B cell (primary cell): ENCODE data around the gene PAK4. TPM values are rescaled to one million over a fixed set of nuclear protein-coding genes. Genes with fewer than 3 reads are reported as not detected.

ENCODE experiments used
- ATAC-seq: fragments of 200-7000 bp; cut with Tn5 transposase; one replicate; pipeline ENCODE4 v1.10.0; 2021; ENCODE audit warnings: low read depth, mild to moderate bottlenecking, moderate number of reproducible peaks, moderate library complexity
- CTCF ChIA-PET: fragments of 350-600 bp; sonication (Branson Sonifier 250); formaldehyde crosslinking; loops from one replicate; lab custom pipeline; 2021; ENCODE audit warnings: antibody characterized with exemption, inconsistent platforms; lab: Charles Lee
- POLR2A ChIA-PET: fragments of 350-600 bp; sonication (Branson Sonifier 250); formaldehyde crosslinking; loops from one replicate; lab custom pipeline; 2021; ENCODE audit warnings: antibody characterized with exemption; lab: Charles Lee
- DNase-seq: peaks from one replicate; pipeline ENCODE4 v3.0.0; 2013
- H2AFZ ChIP-seq: 2 replicates; pipeline ENCODE4 v1.6.1; 2012; ENCODE audit warnings: mild to moderate bottlenecking, low read depth, low read length; ENCODE audit not compliant: insufficient read depth, poor library complexity, severe bottlenecking
- H3K27ac ChIP-seq, 2 donors: 1 replicate in 1 of 2; 2 replicates in 1 of 2; pipeline ENCODE4 v1.5.1; 2012 to 2013; ENCODE audit warnings: low read length in 2 of 2, mild to moderate bottlenecking in 2 of 2, moderate library complexity in 1 of 2
- H3K27me3 ChIP-seq, 4 experiments: fragments of 200-600 bp in 1 of 4; sonication (generic) in 1 of 4; replicated peaks in 1 of 4; 1 replicate in 2 of 4; 2 replicates in 2 of 4; pipeline versions ENCODE4 v1.6.1 to v1.7.0; 2013 to 2016; ENCODE audit warnings: low read length in 3 of 4, mild to moderate bottlenecking in 2 of 4, mixed read lengths in 1 of 4, moderate library complexity in 1 of 4; ENCODE audit not compliant: insufficient read depth in 4 of 4, control insufficient read depth in 3 of 4; ENCODE audit errors: control extremely low read depth in 1 of 4
- H3K36me3 ChIP-seq, 2 experiments: replicated peaks in 1 of 2; 1 replicate in 1 of 2; 2 replicates in 1 of 2; pipeline versions ENCODE4 v1.6.1 to v1.7.1; 2013; ENCODE audit warnings: low read length in 1 of 2; ENCODE audit not compliant: insufficient read depth in 2 of 2, control insufficient read depth in 1 of 2; ENCODE audit errors: control extremely low read depth in 1 of 2, extremely low read depth in 1 of 2
- H3K4me1 ChIP-seq, 2 donors: fragments of 200-600 bp in 1 of 2; sonication (generic) in 1 of 2; 1 replicate in 1 of 2; 2 replicates in 1 of 2; pipeline versions ENCODE4 v1.5.1 to v1.6.1; 2013 to 2017; ENCODE audit warnings: low read length in 2 of 2; ENCODE audit not compliant: control insufficient read depth in 2 of 2, insufficient read depth in 2 of 2
- H3K4me2 ChIP-seq: replicated peaks from 2 replicates; pipeline ENCODE3; 2012; ENCODE audit warnings: mild to moderate bottlenecking, low read depth, low read length; ENCODE audit not compliant: poor library complexity, severe bottlenecking
- H3K4me3 ChIP-seq, 5 experiments: fragments of 200-600 bp in 1 of 5; sonication (generic) in 1 of 5; 1 replicate in 3 of 5; 2 replicates in 2 of 5; pipeline versions ENCODE4 v1.5.1 to v1.7.0; 2011 to 2016; ENCODE audit warnings: low read length in 4 of 5, mild to moderate bottlenecking in 4 of 5, low read depth in 2 of 5, control low read depth in 1 of 5, moderate library complexity in 1 of 5; ENCODE audit not compliant: insufficient read depth in 1 of 5; ENCODE audit errors: control extremely low read depth in 1 of 5, extremely low read depth in 1 of 5
- H3K79me2 ChIP-seq: fragments of 200-600 bp; sonication (generic); one replicate; pipeline ENCODE4 v1.6.0; 2016; ENCODE audit warnings: low read length; ENCODE audit not compliant: control insufficient read depth, insufficient read depth
- H3K9ac ChIP-seq: fragments of 200-600 bp; sonication (generic); 2 replicates; pipeline ENCODE4 v1.6.1; 2017; ENCODE audit warnings: mild to moderate bottlenecking, low read length, moderate library complexity
- H3K9me3 ChIP-seq, 3 donors: one replicate each; pipeline versions ENCODE4 v1.6.1 to v1.7.1; 2013; ENCODE audit warnings: low read length in 2 of 3; ENCODE audit not compliant: control insufficient read depth in 2 of 3, insufficient read depth in 1 of 3; ENCODE audit errors: control extremely low read depth in 1 of 3
- H4K20me1 ChIP-seq: 2 replicates; pipeline ENCODE4 v1.6.0; 2012; ENCODE audit warnings: mild to moderate bottlenecking, low read length; ENCODE audit not compliant: insufficient read depth, control insufficient read depth, poor library complexity, severe bottlenecking
- H3K27ac Mint-ChIP-seq: one replicate; pipeline ENCODE4 v1.8.0; 2021; ENCODE audit warnings: mixed read lengths
- H3K27me3 Mint-ChIP-seq: one replicate; pipeline ENCODE4 v1.8.0; 2021; ENCODE audit warnings: mixed read lengths
- H3K4me1 Mint-ChIP-seq: one replicate; pipeline ENCODE4 v1.8.0; 2021; ENCODE audit warnings: mixed read lengths
- H3K4me3 Mint-ChIP-seq: one replicate; pipeline ENCODE4 v1.8.0; 2021; ENCODE audit warnings: mixed read lengths
- H3K9me3 Mint-ChIP-seq: one replicate; pipeline ENCODE4 v1.8.0; 2022; ENCODE audit warnings: mixed read lengths; ENCODE audit not compliant: insufficient read depth
- EZH2 ChIP-seq: IDR thresholded peaks from 2 replicates; pipeline ENCODE4 v1.6.1; 2012; ENCODE audit warnings: borderline replicate concordance, low read depth, mild to moderate bottlenecking, moderate library complexity, low read length; ENCODE audit not compliant: insufficient read depth, poor library complexity, severe bottlenecking
- WGBS: methylation state at CpG from one replicate; pipeline ENCODE4 v1.1.5; 2013; ENCODE audit warnings: missing lambda C conversion rate; ENCODE audit not compliant: insufficient coverage; 5-methylcytosine and 5-hydroxymethylcytosine counted together
- intact Hi-C: fragments of 100-400 bp; cut with micrococcal nuclease; formaldehyde crosslinking; loops from one replicate; pipeline ENCODE4 v1.10.0; 2022
- polyA plus RNA-seq: library from polyadenylated mRNA; depleted of rRNA; stranded (reverse); fragments of >200 nt; gene quantifications from 2 replicates; pipeline ENCODE4 v1.2.3, GENCODE V29; 2012
- total RNA-seq, 2 donors: library from RNA; stranded (reverse); fragments of 120-200 nt in 1 of 2; gene quantifications; 1 replicate in 1 of 2; 2 replicates in 1 of 2; pipeline versions ENCODE4 v1.2.3 to v1.2.4, GENCODE V29; 2013 to 2022
- TF ChIP-seq, protein P1 (sequence below): fragments of 200-600 bp; IDR thresholded peaks from one replicate; pipeline ENCODE4 v1.8.0; 2022; ENCODE audit warnings: antibody characterized with exemption, mild to moderate bottlenecking

PAK4 gene
- total and polyA plus RNA-seq, 2 donors (not counting 1 experiment from before 2014, with no cell fraction given) = 12.0 to 23.3 TPM

DNA sequence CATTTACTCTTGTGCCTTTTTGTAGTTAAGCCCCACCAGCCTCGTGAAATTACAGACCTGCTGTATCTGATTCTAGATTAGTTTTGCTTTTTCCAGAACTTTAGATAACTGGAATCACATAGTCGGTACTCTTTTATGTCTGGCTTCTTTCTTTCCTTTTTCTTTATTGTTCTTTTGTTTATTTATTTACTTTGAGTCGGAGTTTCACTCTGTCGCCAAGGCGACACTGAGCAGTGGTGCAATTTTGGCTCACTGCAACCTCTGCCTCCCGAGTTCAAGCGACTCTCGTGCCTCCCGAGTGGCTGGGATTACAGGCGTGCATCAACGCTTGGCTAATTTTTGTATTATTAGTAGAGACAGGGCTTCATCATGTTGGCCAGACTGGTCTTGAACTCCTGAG is 65.2 kb downstream of the PAK4 start:
- no peak overlapping the region for H3K9ac ChIP-seq
- CTCF ChIA-PET = no interaction called here

DNA sequence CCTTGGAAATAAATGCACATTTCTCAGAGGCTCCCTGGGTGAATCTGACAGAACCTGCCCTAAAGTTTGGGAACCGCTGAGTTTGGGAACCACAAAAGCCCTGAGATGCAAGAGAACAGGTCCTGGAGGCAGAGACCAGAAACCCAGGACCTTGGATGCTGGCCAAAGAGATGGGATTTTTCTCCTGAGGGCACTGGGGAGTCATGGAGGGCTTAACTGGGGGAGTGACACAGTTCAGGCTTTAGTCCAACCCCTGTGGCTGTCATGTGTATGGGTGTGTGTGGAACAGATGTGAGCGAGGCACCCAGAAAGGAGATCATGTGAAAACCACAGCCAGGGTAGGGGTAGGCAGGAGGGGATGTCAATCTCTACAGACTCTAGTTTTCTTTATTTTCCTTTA is 67.3 kb downstream of the PAK4 start:
- H3K9me3 ChIP-seq = no peaks in the 10 kb centered on the region
- no peak overlapping the region for H3K4me2 ChIP-seq
- Mint-ChIP-seq H3K9me3 (no peaks in the 10 kb centered on the region), H3K27me3 (peaks cover 40% of the 10 kb centered on the region), H3K4me1 (peaks cover 12% of the 10 kb centered on the region), H3K27ac (no peak overlapping the region), H3K4me3 (no peak overlapping the region)
- no peaks in the 10 kb centered on the region for H3K79me2 ChIP-seq
- DNase-seq (no peak), ATAC-seq (no peak)
- H4K20me1 ChIP-seq = no peaks in the 10 kb centered on the region
- CTCF ChIA-PET = no interaction called here
- intact Hi-C loops = no loop called here
- no peak overlapping the region for H3K9ac ChIP-seq
- POLR2A ChIA-PET = no interaction called here
- WGBS = 85% methylated on average over 1 of the region's 2 CpGs
- peaks cover 0 to 18% of the 10 kb centered on the region in 2 donors for H3K4me1 ChIP-seq
- no peaks in the 10 kb centered on the region for H3K36me3 ChIP-seq
- no peak overlapping the region for H2AFZ ChIP-seq
- H3K27me3 ChIP-seq = peaks cover 0 to 27% (median 9%) of the 10 kb centered on the region in 4 experiments
- H3K27ac ChIP-seq = no peak overlapping the region
- TF ChIP-seq EZH2 = no peak
- TF ChIP-seq, protein P1, sequence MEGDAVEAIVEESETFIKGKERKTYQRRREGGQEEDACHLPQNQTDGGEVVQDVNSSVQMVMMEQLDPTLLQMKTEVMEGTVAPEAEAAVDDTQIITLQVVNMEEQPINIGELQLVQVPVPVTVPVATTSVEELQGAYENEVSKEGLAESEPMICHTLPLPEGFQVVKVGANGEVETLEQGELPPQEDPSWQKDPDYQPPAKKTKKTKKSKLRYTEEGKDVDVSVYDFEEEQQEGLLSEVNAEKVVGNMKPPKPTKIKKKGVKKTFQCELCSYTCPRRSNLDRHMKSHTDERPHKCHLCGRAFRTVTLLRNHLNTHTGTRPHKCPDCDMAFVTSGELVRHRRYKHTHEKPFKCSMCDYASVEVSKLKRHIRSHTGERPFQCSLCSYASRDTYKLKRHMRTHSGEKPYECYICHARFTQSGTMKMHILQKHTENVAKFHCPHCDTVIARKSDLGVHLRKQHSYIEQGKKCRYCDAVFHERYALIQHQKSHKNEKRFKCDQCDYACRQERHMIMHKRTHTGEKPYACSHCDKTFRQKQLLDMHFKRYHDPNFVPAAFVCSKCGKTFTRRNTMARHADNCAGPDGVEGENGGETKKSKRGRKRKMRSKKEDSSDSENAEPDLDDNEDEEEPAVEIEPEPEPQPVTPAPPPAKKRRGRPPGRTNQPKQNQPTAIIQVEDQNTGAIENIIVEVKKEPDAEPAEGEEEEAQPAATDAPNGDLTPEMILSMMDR = no peak
- H3K4me3 ChIP-seq = no peak overlapping the region

More for the DNA sequence above, 65.2 kb downstream of the PAK4 start:
- Mint-ChIP-seq H3K27me3 (peaks cover 28% of the 10 kb centered on the region), H3K4me1 (peaks cover 3% of the 10 kb centered on the region), H3K4me3 (no peak overlapping the region), H3K9me3 (no peaks in the 10 kb centered on the region), H3K27ac (no peak overlapping the region)
- 80% methylated on average over 6 of the region's 11 CpGs for WGBS
- Histone ChIP-seq H3K79me2 (no peaks in the 10 kb centered on the region), H3K9me3 (no peaks in the 10 kb centered on the region), H3K27ac (no peak overlapping the region), H4K20me1 (no peaks in the 10 kb centered on the region), H3K4me3 (no peak overlapping the region), H3K4me1 (no peaks in the 10 kb centered on the region), H2AFZ (no peak overlapping the region), H3K36me3 (no peaks in the 10 kb centered on the region), H3K4me2 (no peak overlapping the region), H3K27me3 (peaks cover 0 to 8% (median 2%) of the 10 kb centered on the region in 4 experiments)
- DNase-seq (no peak), ATAC-seq (no peak)
- TF ChIP-seq EZH2 = no peak
- TF ChIP-seq, protein P1 = no peak
- POLR2A ChIA-PET = no interaction called here
- intact Hi-C loops = no loop called here
